ENCODE data around the gene PI4KB. TPM values are rescaled to one million over a fixed set of nuclear protein-coding genes. Genes with fewer than 3 reads are reported as not detected.

The PI4KB gene
- total RNA-seq, 2 donors from 2014 or later: 56.7 to 58.3 TPM

- intact Hi-C loops (cut with DNase I, micrococcal nuclease): no loop called here
- DNase-seq (no peak), ATAC-seq (no peak)
Observed at GRCh38 chr1:151315565-151316235, 11.5 kb downstream of the PI4KB start.

- peak; percentile 40 to 46 for DNase-seq
- intact Hi-C loops (cut with DNase I, micrococcal nuclease): no loop called here
- ATAC-seq: no peak
Observed at GRCh38 chr1:151314137-151314875, 12.9 kb downstream of the PI4KB start.

- ATAC-seq (no peak), DNase-seq (no peak)
- intact Hi-C loops (cut with DNase I, micrococcal nuclease): no loop called here
Observed at GRCh38 chr1:151313501-151313900, 13.7 kb downstream of the PI4KB start.

- intact Hi-C loops (cut with DNase I, micrococcal nuclease): no loop called here
- DNase-seq (no peak), ATAC-seq (no peak)
Observed at GRCh38 chr1:151312826-151313225, 14.4 kb downstream of the PI4KB start.

- DNase-seq (no peak), ATAC-seq (no peak)
- intact Hi-C loops (cut with DNase I, micrococcal nuclease): no loop called here
Observed at GRCh38 chr1:151312411-151312810, 14.8 kb downstream of the PI4KB start.

GRCh38 chr1:151311589-151312331 is 15.5 kb downstream of the PI4KB start:
- intact Hi-C loops (cut with DNase I, micrococcal nuclease): no loop called here
- peak; percentile 92 for ATAC-seq
- peak in 1 of 2 donors; percentile 72 for DNase-seq

- ATAC-seq: no peak
- DNase-seq: no peak
Observed at GRCh38 chr1:151311011-151311410, 16.2 kb downstream of the PI4KB start.

GRCh38 chr1:151309811-151310323 is 17.3 kb downstream of the PI4KB start:
- no peak for DNase-seq
- intact Hi-C loops (cut with DNase I, micrococcal nuclease): loop anchor here in 1 of 2 donors (10.0 kb wide), 1 partner anchor 95 kb away; no protein-coding TSS in a partner anchor
- no peak for ATAC-seq

More at GRCh38 chr1:151311011-151311410, 16.2 kb downstream of the PI4KB start:
- intact Hi-C loops (cut with DNase I, micrococcal nuclease): no loop called here

- ATAC-seq: no peak
- intact Hi-C loops (cut with DNase I, micrococcal nuclease): no loop called here
- DNase-seq: no peak
Observed at GRCh38 chr1:151294742-151295462, 32.3 kb downstream of the PI4KB start.

GRCh38 chr1:151293093-151293492 is 34.1 kb downstream of the PI4KB start:
- intact Hi-C loops (cut with DNase I, micrococcal nuclease): no loop called here
- DNase-seq (no peak), ATAC-seq (no peak)

GRCh38 chr1:151292207-151293030 is 34.8 kb downstream of the PI4KB start:
- ATAC-seq: peak; percentile 4
- no peak for DNase-seq
- intact Hi-C loops (cut with DNase I, micrococcal nuclease): no loop called here

GRCh38 chr1:151290709-151291303 is 36.4 kb downstream of the PI4KB start:
- intact Hi-C loops (cut with DNase I, micrococcal nuclease): no loop called here
- ATAC-seq (peak; percentile 6), DNase-seq (no peak)

GRCh38 chr1:151289991-151290708 is 37.1 kb downstream of the PI4KB start:
- intact Hi-C loops (cut with DNase I, micrococcal nuclease): no loop called here
- no peak for ATAC-seq
- DNase-seq: no peak

- intact Hi-C loops (cut with DNase I, micrococcal nuclease): no loop called here
- DNase-seq (no peak), ATAC-seq (peak; percentile 3)
Observed at GRCh38 chr1:151289080-151289935, 37.9 kb downstream of the PI4KB start.

- intact Hi-C loops (cut with DNase I, micrococcal nuclease): no loop called here
- ATAC-seq: no peak
Observed at GRCh38 chr1:151288502-151288901, 38.7 kb downstream of the PI4KB start.

More at GRCh38 chr1:151288502-151288901, 38.7 kb downstream of the PI4KB start:
- no peak for DNase-seq
